ENCODE results near the gene CCDC174.

CCDC174 gene

GRCh38 chr3:14619605-14620004, 32.0 kb upstream of the CCDC174 start:
- TF ChIP-seq CTCF (IDR thresholded peaks at IDR 0.05; ENCODE audit: insufficient read depth, low read length, poor library complexity, severe bottlenecking), result no peak
- TF ChIP-seq EZH2phosphoT487 (conservative IDR thresholded peaks at IDR 0.05; ENCODE audit: low read length), result no peak
- Histone ChIP-seq H3K9me3 (ENCODE audit: insufficient read depth, low read length) (no peaks in the 10 kb centered on the region), H3F3A (ENCODE audit: insufficient read depth) (no peaks in the 10 kb centered on the region), H3K27ac (ENCODE audit: low read depth, low read length) (no peak overlapping the region), H3K27me3 (ENCODE audit: low read length) (no peaks in the 10 kb centered on the region), H4K20me1 (ENCODE audit: low read depth, low read length) (no peaks in the 10 kb centered on the region), H3K79me2 (ENCODE audit: insufficient read depth, low read length) (no peaks in the 10 kb centered on the region), H3K4me2 (ENCODE audit: low read depth, low read length, poor library complexity, severe bottlenecking) (no peak overlapping the region), H3K4me3 (ENCODE audit: insufficient read depth, low read length, poor library complexity, severe bottlenecking) (no peak overlapping the region), H3K9ac (ENCODE audit: low read length) (no peak overlapping the region), H3K9me2 (replicated peaks; ENCODE audit: insufficient read depth, low read length) (no peaks in the 10 kb centered on the region), H2AFZ (ENCODE audit: low read depth, low read length, severe bottlenecking) (no peak overlapping the region), H3K36me3 (ENCODE audit: low read length) (no peaks in the 10 kb centered on the region)

DNA sequence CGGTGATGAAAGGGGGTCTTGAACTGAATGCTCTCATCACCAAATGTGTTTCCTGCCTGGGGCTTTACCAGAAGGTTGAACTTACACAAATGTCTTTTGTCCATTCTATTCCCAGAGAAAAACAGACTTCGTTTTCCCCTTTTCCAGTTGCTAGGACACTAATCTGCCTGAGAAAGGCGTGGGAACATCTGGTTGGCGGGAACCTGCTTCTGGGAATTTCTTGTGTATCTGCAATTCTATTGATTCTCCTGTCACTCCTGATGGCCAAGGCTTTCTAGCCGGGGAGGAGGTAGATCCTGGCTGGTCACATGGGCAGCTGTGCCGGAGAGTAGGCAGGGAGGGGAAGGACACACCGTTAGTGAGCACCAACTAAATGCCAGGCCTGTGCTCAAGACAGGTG, 31.1 kb upstream of the CCDC174 start:
- H3K4me3 ChIP-seq (ENCODE audit: insufficient read depth, low read length, poor library complexity, severe bottlenecking), result no peak overlapping the region
- H3K9me2 ChIP-seq (replicated peaks; ENCODE audit: insufficient read depth, low read length), result no peaks in the 10 kb centered on the region

GRCh38 chr3:14621093-14621492, 30.5 kb upstream of the CCDC174 start:
- H3K79me2 ChIP-seq (ENCODE audit: insufficient read depth, low read length), result no peaks in the 10 kb centered on the region
- H4K20me1 ChIP-seq (ENCODE audit: low read depth, low read length), result no peaks in the 10 kb centered on the region
- no peaks in the 10 kb centered on the region for H3K27me3 ChIP-seq (ENCODE audit: low read length)
- no peak overlapping the region for H3K4me3 ChIP-seq (ENCODE audit: insufficient read depth, low read length, poor library complexity, severe bottlenecking)
- TF ChIP-seq CTCF (IDR thresholded peaks at IDR 0.05; ENCODE audit: insufficient read depth, low read length, poor library complexity, severe bottlenecking), result no peak
- TF ChIP-seq EZH2phosphoT487 (conservative IDR thresholded peaks at IDR 0.05; ENCODE audit: low read length), result no peak
- no peaks in the 10 kb centered on the region for H3K9me2 ChIP-seq (replicated peaks; ENCODE audit: insufficient read depth, low read length)
- H3K36me3 ChIP-seq (ENCODE audit: low read length), result no peaks in the 10 kb centered on the region
- no peaks in the 10 kb centered on the region for H3F3A ChIP-seq (ENCODE audit: insufficient read depth)
- no peak overlapping the region for H3K4me2 ChIP-seq (ENCODE audit: low read depth, low read length, poor library complexity, severe bottlenecking)
- H3K9ac ChIP-seq (ENCODE audit: low read length), result no peak overlapping the region
- H3K9me3 ChIP-seq (ENCODE audit: insufficient read depth, low read length), result no peaks in the 10 kb centered on the region
- H2AFZ ChIP-seq (ENCODE audit: low read depth, low read length, severe bottlenecking), result no peak overlapping the region
- H3K27ac ChIP-seq (ENCODE audit: low read depth, low read length), result no peak overlapping the region

More for the DNA sequence above, 31.1 kb upstream of the CCDC174 start:
- H3K27ac ChIP-seq (ENCODE audit: low read depth, low read length), result no peak overlapping the region
- no peaks in the 10 kb centered on the region for H3K79me2 ChIP-seq (ENCODE audit: insufficient read depth, low read length)
- no peak overlapping the region for H3K9ac ChIP-seq (ENCODE audit: low read length)
- no peak overlapping the region for H2AFZ ChIP-seq (ENCODE audit: low read depth, low read length, severe bottlenecking)
- H3K9me3 ChIP-seq (ENCODE audit: insufficient read depth, low read length), result no peaks in the 10 kb centered on the region
- H3F3A ChIP-seq (ENCODE audit: insufficient read depth), result no peaks in the 10 kb centered on the region
- no peaks in the 10 kb centered on the region for H4K20me1 ChIP-seq (ENCODE audit: low read depth, low read length)
- no peaks in the 10 kb centered on the region for H3K36me3 ChIP-seq (ENCODE audit: low read length)
- TF ChIP-seq EZH2phosphoT487 (conservative IDR thresholded peaks at IDR 0.05; ENCODE audit: low read length) (no peak), CTCF (IDR thresholded peaks at IDR 0.05; ENCODE audit: insufficient read depth, low read length, poor library complexity, severe bottlenecking) (no peak)
- no peak overlapping the region for H3K4me2 ChIP-seq (ENCODE audit: low read depth, low read length, poor library complexity, severe bottlenecking)
- H3K27me3 ChIP-seq (ENCODE audit: low read length), result no peaks in the 10 kb centered on the region
